ENCODE results near the gene MINPP1. TPM values are rescaled to one million over a fixed set of nuclear protein-coding genes. Genes with fewer than 3 reads are reported as not detected.

The MINPP1 gene
- total and polyA plus RNA-seq, 2 of the 13 experiments (the other 11 are each of a cell fraction or from before 2014, with no cell fraction given) = 19.2 to 53.7 TPM

DNA sequence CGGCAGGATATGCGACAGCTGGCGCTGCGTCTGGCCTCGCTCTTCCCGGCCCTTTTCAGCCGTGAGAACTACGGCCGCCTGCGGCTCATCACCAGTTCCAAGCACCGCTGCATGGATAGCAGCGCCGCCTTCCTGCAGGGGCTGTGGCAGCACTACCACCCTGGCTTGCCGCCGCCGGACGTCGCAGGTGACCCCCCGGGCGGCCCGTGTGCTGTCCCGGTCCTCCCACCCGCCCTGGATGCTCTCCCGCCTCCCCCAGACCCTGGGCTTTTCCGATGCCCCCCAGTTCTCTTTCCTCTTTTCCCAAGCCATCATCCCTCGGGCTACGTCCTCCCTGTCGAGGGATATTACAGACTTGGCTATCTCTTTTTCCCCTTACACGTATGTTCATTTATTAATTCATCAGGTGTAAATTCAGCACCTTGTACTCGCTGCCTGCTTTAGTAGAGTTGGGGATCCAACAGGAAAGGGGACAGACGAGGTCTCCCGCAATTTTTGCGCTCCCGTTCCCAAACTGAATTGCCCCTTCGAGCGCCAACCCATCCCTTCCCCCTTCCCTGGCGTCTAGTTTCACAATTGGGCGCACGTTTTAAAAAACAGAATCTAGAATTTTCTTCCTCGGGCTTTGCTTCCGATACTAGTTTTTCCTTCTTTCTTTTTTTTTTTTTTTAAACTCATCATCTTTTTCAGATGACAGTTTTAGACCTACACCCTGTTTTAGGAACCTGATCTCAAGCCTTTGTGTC, 846 bp downstream of the MINPP1 start (continued):
- TF ChIP-seq, protein P1, sequence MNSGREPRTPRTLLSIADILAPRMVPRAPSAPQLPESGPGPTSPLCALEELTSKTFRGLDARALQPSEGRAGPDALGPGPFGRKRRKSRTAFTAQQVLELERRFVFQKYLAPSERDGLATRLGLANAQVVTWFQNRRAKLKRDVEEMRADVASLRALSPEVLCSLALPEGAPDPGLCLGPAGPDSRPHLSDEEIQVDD (CRISPR knock-in tag; IDR thresholded peaks at IDR 0.05; ENCODE audit: borderline replicate concordance) = no peak
- no peak for TF ChIP-seq HOXA7 (CRISPR knock-in tag; IDR thresholded peaks at IDR 0.05)
- TF ChIP-seq ZSCAN12 (CRISPR knock-in tag; IDR thresholded peaks at IDR 0.05) = no peak
- TF ChIP-seq TMF1 (CRISPR knock-in tag; IDR thresholded peaks at IDR 0.05; ENCODE audit: low read depth) = 0 out of 2 replicates have a peak, but pooled peaks have one; percentile 40
- TF ChIP-seq, protein P2, sequence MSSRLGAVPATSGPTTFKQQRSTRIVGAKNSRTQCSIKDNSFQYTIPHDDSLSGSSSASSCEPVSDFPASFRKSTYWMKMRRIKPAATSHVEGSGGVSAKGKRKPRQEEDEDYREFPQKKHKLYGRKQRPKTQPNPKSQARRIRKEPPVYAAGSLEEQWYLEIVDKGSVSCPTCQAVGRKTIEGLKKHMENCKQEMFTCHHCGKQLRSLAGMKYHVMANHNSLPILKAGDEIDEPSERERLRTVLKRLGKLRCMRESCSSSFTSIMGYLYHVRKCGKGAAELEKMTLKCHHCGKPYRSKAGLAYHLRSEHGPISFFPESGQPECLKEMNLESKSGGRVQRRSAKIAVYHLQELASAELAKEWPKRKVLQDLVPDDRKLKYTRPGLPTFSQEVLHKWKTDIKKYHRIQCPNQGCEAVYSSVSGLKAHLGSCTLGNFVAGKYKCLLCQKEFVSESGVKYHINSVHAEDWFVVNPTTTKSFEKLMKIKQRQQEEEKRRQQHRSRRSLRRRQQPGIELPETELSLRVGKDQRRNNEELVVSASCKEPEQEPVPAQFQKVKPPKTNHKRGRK (CRISPR knock-in tag; IDR thresholded peaks at IDR 0.05) = 0 out of 2 replicates have a peak, but pooled peaks have one; percentile 63
- no peak for TF ChIP-seq ZNF274 (CRISPR knock-in tag; IDR thresholded peaks at IDR 0.05)
- TF ChIP-seq, protein P3, sequence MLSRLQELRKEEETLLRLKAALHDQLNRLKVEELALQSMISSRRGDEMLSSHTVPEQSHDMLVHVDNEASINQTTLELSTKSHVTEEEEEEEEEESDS (CRISPR knock-in tag; IDR thresholded peaks at IDR 0.05; ENCODE audit: borderline replicate concordance) = no peak
- TF ChIP-seq, protein P4, sequence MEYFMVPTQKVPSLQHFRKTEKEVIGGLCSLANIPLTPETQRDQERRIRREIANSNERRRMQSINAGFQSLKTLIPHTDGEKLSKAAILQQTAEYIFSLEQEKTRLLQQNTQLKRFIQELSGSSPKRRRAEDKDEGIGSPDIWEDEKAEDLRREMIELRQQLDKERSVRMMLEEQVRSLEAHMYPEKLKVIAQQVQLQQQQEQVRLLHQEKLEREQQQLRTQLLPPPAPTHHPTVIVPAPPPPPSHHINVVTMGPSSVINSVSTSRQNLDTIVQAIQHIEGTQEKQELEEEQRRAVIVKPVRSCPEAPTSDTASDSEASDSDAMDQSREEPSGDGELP (IDR thresholded peaks at IDR 0.05; ENCODE audit: borderline replicate concordance, low read depth) = peak; percentile 24; the same call in 1 of the 2 replicates
- peak; percentile 15; the same call in 1 of the 2 replicates for TF ChIP-seq ZNF121 (CRISPR knock-in tag; IDR thresholded peaks at IDR 0.05)
- TF ChIP-seq ATAD3A (CRISPR knock-in tag; IDR thresholded peaks at IDR 0.05) = no peak
- TF ChIP-seq FOXK2 (IDR thresholded peaks at IDR 0.05) = no peak
- TF ChIP-seq ZNF292 (CRISPR knock-in tag; IDR thresholded peaks at IDR 0.05; ENCODE audit: borderline replicate concordance, low read depth) = peak; percentile 81
- TF ChIP-seq KDM6A (CRISPR knock-in tag; IDR thresholded peaks at IDR 0.05; ENCODE audit: low read depth) = no peak
- TF ChIP-seq, protein P5, sequence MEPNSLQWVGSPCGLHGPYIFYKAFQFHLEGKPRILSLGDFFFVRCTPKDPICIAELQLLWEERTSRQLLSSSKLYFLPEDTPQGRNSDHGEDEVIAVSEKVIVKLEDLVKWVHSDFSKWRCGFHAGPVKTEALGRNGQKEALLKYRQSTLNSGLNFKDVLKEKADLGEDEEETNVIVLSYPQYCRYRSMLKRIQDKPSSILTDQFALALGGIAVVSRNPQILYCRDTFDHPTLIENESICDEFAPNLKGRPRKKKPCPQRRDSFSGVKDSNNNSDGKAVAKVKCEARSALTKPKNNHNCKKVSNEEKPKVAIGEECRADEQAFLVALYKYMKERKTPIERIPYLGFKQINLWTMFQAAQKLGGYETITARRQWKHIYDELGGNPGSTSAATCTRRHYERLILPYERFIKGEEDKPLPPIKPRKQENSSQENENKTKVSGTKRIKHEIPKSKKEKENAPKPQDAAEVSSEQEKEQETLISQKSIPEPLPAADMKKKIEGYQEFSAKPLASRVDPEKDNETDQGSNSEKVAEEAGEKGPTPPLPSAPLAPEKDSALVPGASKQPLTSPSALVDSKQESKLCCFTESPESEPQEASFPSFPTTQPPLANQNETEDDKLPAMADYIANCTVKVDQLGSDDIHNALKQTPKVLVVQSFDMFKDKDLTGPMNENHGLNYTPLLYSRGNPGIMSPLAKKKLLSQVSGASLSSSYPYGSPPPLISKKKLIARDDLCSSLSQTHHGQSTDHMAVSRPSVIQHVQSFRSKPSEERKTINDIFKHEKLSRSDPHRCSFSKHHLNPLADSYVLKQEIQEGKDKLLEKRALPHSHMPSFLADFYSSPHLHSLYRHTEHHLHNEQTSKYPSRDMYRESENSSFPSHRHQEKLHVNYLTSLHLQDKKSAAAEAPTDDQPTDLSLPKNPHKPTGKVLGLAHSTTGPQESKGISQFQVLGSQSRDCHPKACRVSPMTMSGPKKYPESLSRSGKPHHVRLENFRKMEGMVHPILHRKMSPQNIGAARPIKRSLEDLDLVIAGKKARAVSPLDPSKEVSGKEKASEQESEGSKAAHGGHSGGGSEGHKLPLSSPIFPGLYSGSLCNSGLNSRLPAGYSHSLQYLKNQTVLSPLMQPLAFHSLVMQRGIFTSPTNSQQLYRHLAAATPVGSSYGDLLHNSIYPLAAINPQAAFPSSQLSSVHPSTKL (CRISPR knock-in tag; IDR thresholded peaks at IDR 0.05) = 0 out of 2 replicates have a peak, but pooled peaks have one; percentile 41
- no peak for TF ChIP-seq NONO (IDR thresholded peaks at IDR 0.05)
- no peak for TF ChIP-seq NONO (CRISPR knock-in tag; conservative IDR thresholded peaks at IDR 0.05)
- TF ChIP-seq EHMT2 (IDR thresholded peaks at IDR 0.05; ENCODE audit: borderline replicate concordance, low read depth, low read length) = no peak
- 0 out of 2 replicates have a peak, but pooled peaks have one; percentile 23 for TF ChIP-seq ZMYM2 (CRISPR knock-in tag; IDR thresholded peaks at IDR 0.05)
- peak; percentile 77 for TF ChIP-seq CBX1 (IDR thresholded peaks at IDR 0.05; ENCODE audit: low read depth)
- peak; percentile 23; the same call in 1 of the 2 replicates for TF ChIP-seq NAIF1 (CRISPR knock-in tag; IDR thresholded peaks at IDR 0.05; ENCODE audit: borderline replicate concordance)
- TF ChIP-seq ZNF678 (CRISPR knock-in tag; IDR thresholded peaks at IDR 0.05) = no peak
- TF ChIP-seq, protein P6, sequence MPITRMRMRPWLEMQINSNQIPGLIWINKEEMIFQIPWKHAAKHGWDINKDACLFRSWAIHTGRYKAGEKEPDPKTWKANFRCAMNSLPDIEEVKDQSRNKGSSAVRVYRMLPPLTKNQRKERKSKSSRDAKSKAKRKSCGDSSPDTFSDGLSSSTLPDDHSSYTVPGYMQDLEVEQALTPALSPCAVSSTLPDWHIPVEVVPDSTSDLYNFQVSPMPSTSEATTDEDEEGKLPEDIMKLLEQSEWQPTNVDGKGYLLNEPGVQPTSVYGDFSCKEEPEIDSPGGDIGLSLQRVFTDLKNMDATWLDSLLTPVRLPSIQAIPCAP (CRISPR knock-in tag; IDR thresholded peaks at IDR 0.05; ENCODE audit: low read depth) = 0 out of 2 replicates have a peak, but pooled peaks have one; percentile 42

Measured in HepG2 (cell line).